HEK293 (cell line): ENCODE results near the gene DPF3.

Source experiments
- CTCF ChIA-PET: fragments of 350-600 bp; formaldehyde crosslinking; extraction: SDS; loops from one replicate; lab custom pipeline; 2021; ENCODE audit warnings: antibody characterized with exemption; lab: Yijun Ruan, JAX
- POLR2A ChIA-PET: fragments of 300-600 bp; formaldehyde crosslinking; extraction: SDS; loops from one replicate; lab custom pipeline; 2020; ENCODE audit warnings: antibody characterized with exemption, inconsistent platforms; lab: Yijun Ruan, JAX
- H3K27ac ChIP-seq: fragments of 200-500 bp; sonication (Bioruptor generic); 2 replicates; pipeline ENCODE4 v1.5.1; 2014; ENCODE audit warnings: low read depth, low read length, control low read depth, inconsistent platforms; ENCODE audit errors: extremely low read depth
- H3K36me3 ChIP-seq, 2 experiments: fragments of 200-500 bp in 1 of 2; sonication (Bioruptor generic) in 1 of 2; 1 replicate in 1 of 2; 2 replicates in 1 of 2; pipeline ENCODE4 v1.5.1; 2014 to 2017; ENCODE audit warnings: inconsistent platforms in 2 of 2, low read length in 2 of 2; ENCODE audit not compliant: control insufficient read depth in 2 of 2, insufficient read depth in 1 of 2
- H3K4me1 ChIP-seq: fragments of 200-500 bp; sonication (Bioruptor generic); 2 replicates; pipeline ENCODE4 v1.5.1; 2014; ENCODE audit warnings: mild to moderate bottlenecking, low read length, inconsistent platforms; ENCODE audit not compliant: control insufficient read depth, insufficient read depth
- H3K4me3 ChIP-seq: 2 replicates; pipeline ENCODE4 v1.5.1; 2011; ENCODE audit warnings: low read depth, mild to moderate bottlenecking, control low read depth, low read length, moderate library complexity
- H3K9me3 ChIP-seq: fragments of 200-500 bp; sonication (Bioruptor generic); 2 replicates; pipeline ENCODE4 v1.5.1; 2014; ENCODE audit warnings: low read depth, low read length, inconsistent platforms; ENCODE audit not compliant: control insufficient read depth, insufficient read depth
- IKZF3 ChIP-seq: fragments of 450-650 bp; IDR thresholded peaks from 2 replicates; pipeline ENCODE4 v1.5.0; 2018; ENCODE audit warnings: missing biosample characterization, mild to moderate bottlenecking, missing genetic modification characterization, moderate library complexity
- OSR2 ChIP-seq: fragments of 450-650 bp; formaldehyde crosslinking; IDR thresholded peaks from 2 replicates; pipeline ENCODE4 v1.5.1; 2016; ENCODE audit warnings: missing biosample characterization, missing genetic modification characterization
- PRDM1 ChIP-seq: fragments of 450-650 bp; formaldehyde crosslinking; IDR thresholded peaks from 2 replicates; pipeline ENCODE4; 2016; ENCODE audit warnings: missing biosample characterization, missing genetic modification characterization
- RBAK ChIP-seq: fragments of 450-650 bp; formaldehyde crosslinking; IDR thresholded peaks from 2 replicates; pipeline ENCODE4 v1.5.1; 2016; ENCODE audit warnings: missing biosample characterization, missing genetic modification characterization
- SP2 ChIP-seq: fragments of 450-650 bp; formaldehyde crosslinking; IDR thresholded peaks from 2 replicates; pipeline ENCODE4 v1.5.1; 2016; ENCODE audit warnings: missing biosample characterization, missing genetic modification characterization
- ZNF211 ChIP-seq: fragments of 450-650 bp; formaldehyde crosslinking; IDR thresholded peaks from 2 replicates; pipeline ENCODE4 v1.5.1; 2016; ENCODE audit warnings: low read depth, missing biosample characterization, missing genetic modification characterization
- ZNF239 ChIP-seq: fragments of 450-650 bp; formaldehyde crosslinking; IDR thresholded peaks from 2 replicates; pipeline ENCODE4 v1.5.1; 2016; ENCODE audit warnings: missing biosample characterization, missing genetic modification characterization
- ZNF600 ChIP-seq: fragments of 450-650 bp; formaldehyde crosslinking; IDR thresholded peaks from 2 replicates; pipeline ENCODE4 v1.5.1; 2016; ENCODE audit warnings: missing biosample characterization, missing genetic modification characterization
- ZNF664 ChIP-seq: fragments of 450-650 bp; formaldehyde crosslinking; IDR thresholded peaks from 2 replicates; pipeline ENCODE4 v1.5.1; 2016; ENCODE audit warnings: missing biosample characterization, missing genetic modification characterization
- ZNF707 ChIP-seq: fragments of 450-650 bp; formaldehyde crosslinking; IDR thresholded peaks from 2 replicates; pipeline ENCODE4 v1.5.1; 2016; ENCODE audit warnings: missing biosample characterization, missing genetic modification characterization
- ZNF747 ChIP-seq: fragments of 450-650 bp; formaldehyde crosslinking; IDR thresholded peaks from 2 replicates; pipeline ENCODE4 v1.5.1; 2016; ENCODE audit warnings: missing biosample characterization, missing genetic modification characterization
- ZNF776 ChIP-seq: fragments of 450-650 bp; formaldehyde crosslinking; IDR thresholded peaks from 2 replicates; pipeline ENCODE4 v1.5.0; 2017; ENCODE audit warnings: missing biosample characterization, missing genetic modification characterization, borderline replicate concordance
- ZNF785 ChIP-seq: fragments of 450-650 bp; formaldehyde crosslinking; IDR thresholded peaks from 2 replicates; pipeline ENCODE4 v1.5.1; 2016; ENCODE audit warnings: missing biosample characterization, missing genetic modification characterization
- ZNF830 ChIP-seq: fragments of 450-650 bp; IDR thresholded peaks from 2 replicates; pipeline ENCODE4 v1.5.0; 2018; ENCODE audit warnings: missing biosample characterization, missing genetic modification characterization, low read depth, mild to moderate bottlenecking, moderate library complexity
- ZXDB ChIP-seq: fragments of 450-650 bp; formaldehyde crosslinking; IDR thresholded peaks from 2 replicates; pipeline ENCODE4 v1.5.1; 2016; ENCODE audit warnings: missing biosample characterization, missing genetic modification characterization
- TF ChIP-seq, protein P1 (sequence below): fragments of 450-650 bp; formaldehyde crosslinking; IDR thresholded peaks from 2 replicates; pipeline ENCODE4 v1.5.1; 2016; ENCODE audit warnings: missing biosample characterization, missing genetic modification characterization
- TF ChIP-seq, protein P2 (sequence below): fragments of 450-650 bp; formaldehyde crosslinking; IDR thresholded peaks from 2 replicates; pipeline ENCODE4 v1.5.1; 2016; ENCODE audit warnings: missing biosample characterization, missing genetic modification characterization, borderline replicate concordance
- TF ChIP-seq, protein P3 (sequence below): fragments of 450-650 bp; formaldehyde crosslinking; IDR thresholded peaks from 2 replicates; pipeline ENCODE4 v1.5.0; 2017; ENCODE audit warnings: missing biosample characterization, missing genetic modification characterization, borderline replicate concordance
- TF ChIP-seq, protein P4 (sequence below): fragments of 450-650 bp; formaldehyde crosslinking; IDR thresholded peaks from 2 replicates; pipeline ENCODE4 v1.5.1; 2017; ENCODE audit warnings: missing biosample characterization, missing genetic modification characterization
- TF ChIP-seq, protein P5 (sequence below): fragments of 450-650 bp; formaldehyde crosslinking; IDR thresholded peaks from 2 replicates; pipeline ENCODE4 v1.5.1; 2016; ENCODE audit warnings: missing biosample characterization, missing genetic modification characterization

Gene DPF3

DNA sequence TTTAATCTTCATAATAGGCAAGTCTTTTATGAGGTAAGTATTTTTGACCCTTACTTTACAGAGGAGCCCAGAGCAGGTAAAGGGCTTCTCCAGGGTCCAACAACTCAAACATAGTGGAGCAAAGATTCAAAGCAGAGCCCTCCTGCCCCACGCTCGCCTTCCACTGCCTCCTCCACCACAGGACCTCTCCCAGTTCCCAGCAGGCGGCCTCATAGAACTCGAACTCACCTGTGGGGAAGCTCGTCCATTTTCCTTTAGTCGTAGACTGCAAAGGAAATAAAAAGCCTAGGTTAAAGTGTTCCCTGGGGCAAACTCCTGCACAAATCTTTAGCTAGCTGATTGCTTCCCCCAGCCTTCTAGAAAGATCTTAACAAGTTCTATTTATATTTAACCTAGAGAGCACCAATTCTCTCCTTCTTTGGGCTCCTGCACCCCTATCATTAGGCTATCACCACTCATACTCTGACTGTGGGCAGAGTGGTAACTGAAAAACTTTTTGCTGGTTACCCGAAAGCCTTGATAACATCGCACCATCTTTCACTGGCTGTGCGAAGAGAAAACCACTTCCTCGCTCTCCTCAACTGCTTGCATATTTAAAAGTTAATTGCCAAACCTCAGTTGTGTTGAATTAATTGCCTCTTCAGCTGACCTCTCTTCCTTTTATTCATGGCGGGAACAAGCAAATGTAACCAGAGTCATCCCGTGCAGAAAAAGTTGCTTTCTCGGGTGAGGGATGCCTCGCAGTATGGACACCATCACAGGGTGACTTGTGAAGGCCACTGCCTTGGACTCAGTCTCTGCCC lies 299.6 kb downstream of the DPF3 start:
- CTCF ChIA-PET: no interaction called here
- no peak overlapping the region for H3K4me3 ChIP-seq

DNA sequence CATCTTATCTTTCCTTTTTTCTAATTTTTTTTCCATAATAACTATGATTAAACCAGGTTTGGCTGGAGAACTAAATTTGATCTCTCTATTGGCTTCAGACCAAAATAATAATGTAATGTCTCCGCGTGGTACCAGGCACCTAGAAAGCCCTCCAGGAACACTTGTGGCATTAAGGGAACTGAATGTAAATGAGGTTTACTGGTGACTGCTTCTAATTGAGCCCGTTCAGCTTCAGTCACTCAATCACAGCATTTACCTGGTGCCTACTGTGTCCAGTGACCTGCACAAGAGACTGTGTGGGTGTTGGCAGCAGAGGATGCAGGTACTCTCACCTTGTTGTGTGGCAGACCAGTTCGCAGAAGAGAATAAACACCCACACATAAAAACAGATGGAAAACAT lies 302.5 kb downstream of the DPF3 start:
- no peaks in the 10 kb centered on the region for H3K36me3 ChIP-seq
- no peaks in the 10 kb centered on the region for H3K4me1 ChIP-seq
- H3K9me3 ChIP-seq: no peaks in the 10 kb centered on the region
- TF ChIP-seq ZNF776 (tag by site-specific recombination) (no peak), ZNF747 (tag by site-specific recombination) (no peak), IKZF3 (no peak), ZXDB (tag by site-specific recombination) (no peak)
- TF ChIP-seq, all 188 proteins: peak for 0
- POLR2A ChIA-PET: no interaction called here
- no peak overlapping the region for H3K27ac ChIP-seq
- CTCF ChIA-PET: no interaction called here
- H3K4me3 ChIP-seq: no peak overlapping the region

More for the DNA sequence above, 299.6 kb downstream of the DPF3 start:
- Histone ChIP-seq H3K9me3 (no peaks in the 10 kb centered on the region), H3K36me3 (no peaks in the 10 kb centered on the region), H3K27ac (no peak overlapping the region), H3K4me1 (no peaks in the 10 kb centered on the region)
- TF ChIP-seq, protein P1, sequence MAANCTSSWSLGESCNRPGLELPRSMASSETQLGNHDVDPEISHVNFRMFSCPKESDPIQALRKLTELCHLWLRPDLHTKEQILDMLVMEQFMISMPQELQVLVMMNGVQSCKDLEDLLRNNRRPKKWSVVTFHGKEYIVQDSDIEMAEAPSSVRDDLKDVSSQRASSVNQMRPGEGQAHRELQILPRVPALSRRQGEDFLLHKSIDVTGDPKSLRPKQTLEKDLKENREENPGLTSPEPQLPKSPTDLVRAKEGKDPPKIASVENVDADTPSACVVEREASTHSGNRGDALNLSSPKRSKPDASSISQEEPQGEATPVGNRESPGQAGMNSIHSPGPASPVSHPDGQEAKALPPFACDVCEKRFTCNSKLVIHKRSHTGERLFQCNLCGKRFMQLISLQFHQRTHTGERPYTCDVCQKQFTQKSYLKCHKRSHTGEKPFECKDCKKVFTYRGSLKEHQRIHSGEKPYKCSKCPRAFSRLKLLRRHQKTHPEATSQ (tag by site-specific recombination): no peak
- TF ChIP-seq ZNF664: no peak
- no peak for TF ChIP-seq ZNF707 (tag by site-specific recombination)
- TF ChIP-seq RBAK (tag by site-specific recombination): no peak
- TF ChIP-seq ZNF785 (tag by site-specific recombination): no peak
- TF ChIP-seq ZNF211 (tag by site-specific recombination): no peak
- TF ChIP-seq ZNF600: no peak
- TF ChIP-seq, protein P2, sequence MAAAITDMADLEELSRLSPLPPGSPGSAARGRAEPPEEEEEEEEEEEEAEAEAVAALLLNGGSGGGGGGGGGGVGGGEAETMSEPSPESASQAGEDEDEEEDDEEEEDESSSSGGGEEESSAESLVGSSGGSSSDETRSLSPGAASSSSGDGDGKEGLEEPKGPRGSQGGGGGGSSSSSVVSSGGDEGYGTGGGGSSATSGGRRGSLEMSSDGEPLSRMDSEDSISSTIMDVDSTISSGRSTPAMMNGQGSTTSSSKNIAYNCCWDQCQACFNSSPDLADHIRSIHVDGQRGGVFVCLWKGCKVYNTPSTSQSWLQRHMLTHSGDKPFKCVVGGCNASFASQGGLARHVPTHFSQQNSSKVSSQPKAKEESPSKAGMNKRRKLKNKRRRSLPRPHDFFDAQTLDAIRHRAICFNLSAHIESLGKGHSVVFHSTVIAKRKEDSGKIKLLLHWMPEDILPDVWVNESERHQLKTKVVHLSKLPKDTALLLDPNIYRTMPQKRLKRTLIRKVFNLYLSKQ (tag by site-specific recombination): no peak
- TF ChIP-seq, protein P3, sequence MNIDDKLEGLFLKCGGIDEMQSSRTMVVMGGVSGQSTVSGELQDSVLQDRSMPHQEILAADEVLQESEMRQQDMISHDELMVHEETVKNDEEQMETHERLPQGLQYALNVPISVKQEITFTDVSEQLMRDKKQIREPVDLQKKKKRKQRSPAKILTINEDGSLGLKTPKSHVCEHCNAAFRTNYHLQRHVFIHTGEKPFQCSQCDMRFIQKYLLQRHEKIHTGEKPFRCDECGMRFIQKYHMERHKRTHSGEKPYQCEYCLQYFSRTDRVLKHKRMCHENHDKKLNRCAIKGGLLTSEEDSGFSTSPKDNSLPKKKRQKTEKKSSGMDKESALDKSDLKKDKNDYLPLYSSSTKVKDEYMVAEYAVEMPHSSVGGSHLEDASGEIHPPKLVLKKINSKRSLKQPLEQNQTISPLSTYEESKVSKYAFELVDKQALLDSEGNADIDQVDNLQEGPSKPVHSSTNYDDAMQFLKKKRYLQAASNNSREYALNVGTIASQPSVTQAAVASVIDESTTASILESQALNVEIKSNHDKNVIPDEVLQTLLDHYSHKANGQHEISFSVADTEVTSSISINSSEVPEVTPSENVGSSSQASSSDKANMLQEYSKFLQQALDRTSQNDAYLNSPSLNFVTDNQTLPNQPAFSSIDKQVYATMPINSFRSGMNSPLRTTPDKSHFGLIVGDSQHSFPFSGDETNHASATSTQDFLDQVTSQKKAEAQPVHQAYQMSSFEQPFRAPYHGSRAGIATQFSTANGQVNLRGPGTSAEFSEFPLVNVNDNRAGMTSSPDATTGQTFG (tag by site-specific recombination): no peak
- no peak for TF ChIP-seq PRDM1 (tag by site-specific recombination)
- no peak for TF ChIP-seq OSR2 (tag by site-specific recombination)
- TF ChIP-seq ZNF830 (tag by site-specific recombination): no peak
- no peak for TF ChIP-seq ZNF239
- TF ChIP-seq SP2 (tag by site-specific recombination): no peak
- TF ChIP-seq, protein P4, sequence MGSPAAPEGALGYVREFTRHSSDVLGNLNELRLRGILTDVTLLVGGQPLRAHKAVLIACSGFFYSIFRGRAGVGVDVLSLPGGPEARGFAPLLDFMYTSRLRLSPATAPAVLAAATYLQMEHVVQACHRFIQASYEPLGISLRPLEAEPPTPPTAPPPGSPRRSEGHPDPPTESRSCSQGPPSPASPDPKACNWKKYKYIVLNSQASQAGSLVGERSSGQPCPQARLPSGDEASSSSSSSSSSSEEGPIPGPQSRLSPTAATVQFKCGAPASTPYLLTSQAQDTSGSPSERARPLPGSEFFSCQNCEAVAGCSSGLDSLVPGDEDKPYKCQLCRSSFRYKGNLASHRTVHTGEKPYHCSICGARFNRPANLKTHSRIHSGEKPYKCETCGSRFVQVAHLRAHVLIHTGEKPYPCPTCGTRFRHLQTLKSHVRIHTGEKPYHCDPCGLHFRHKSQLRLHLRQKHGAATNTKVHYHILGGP (tag by site-specific recombination): no peak
- TF ChIP-seq, protein P5, sequence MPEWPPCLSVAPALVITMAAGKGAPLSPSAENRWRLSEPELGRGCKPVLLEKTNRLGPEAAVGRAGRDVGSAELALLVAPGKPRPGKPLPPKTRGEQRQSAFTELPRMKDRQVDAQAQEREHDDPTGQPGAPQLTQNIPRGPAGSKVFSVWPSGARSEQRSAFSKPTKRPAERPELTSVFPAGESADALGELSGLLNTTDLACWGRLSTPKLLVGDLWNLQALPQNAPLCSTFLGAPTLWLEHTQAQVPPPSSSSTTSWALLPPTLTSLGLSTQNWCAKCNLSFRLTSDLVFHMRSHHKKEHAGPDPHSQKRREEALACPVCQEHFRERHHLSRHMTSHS (tag by site-specific recombination): no peak
- POLR2A ChIA-PET: no interaction called here
